Chondrocyte (in vitro differentiated cells): ENCODE results near the gene ATF6. TPM values are rescaled to one million over a fixed set of nuclear protein-coding genes. Genes with fewer than 3 reads are reported as not detected.
A peak's percentile ranks its signal among the peaks of the same experiment; 100 is the strongest.

ENCODE experiments used
- DNase-seq: peaks from one replicate; pipeline ENCODE4 v3.0.0; 2021; ENCODE audit warnings: mixed read lengths, low spot score
- H3K27ac Mint-ChIP-seq: one replicate; pipeline ENCODE4 v1.8.0; 2021; ENCODE audit warnings: mild to moderate bottlenecking, moderate library complexity, mixed read lengths; ENCODE audit not compliant: unreplicated experiment
- H3K27me3 Mint-ChIP-seq: 2 replicates; pipeline ENCODE4 v1.8.0; 2021; ENCODE audit warnings: low read depth, mixed read lengths
- H3K36me3 Mint-ChIP-seq: 2 replicates; pipeline ENCODE4 v1.8.0; 2021; ENCODE audit warnings: low read depth, mixed read lengths
- H3K4me1 Mint-ChIP-seq: 2 replicates; pipeline ENCODE4 v1.8.0; 2021; ENCODE audit warnings: low read depth, mild to moderate bottlenecking, mixed read lengths
- H3K4me3 Mint-ChIP-seq: one replicate; pipeline ENCODE4 v1.8.0; 2021; ENCODE audit warnings: mild to moderate bottlenecking, moderate library complexity, mixed read lengths; ENCODE audit not compliant: unreplicated experiment
- H3K9me3 Mint-ChIP-seq: 2 replicates; pipeline ENCODE4 v1.8.0; 2021; ENCODE audit warnings: low read depth, mixed read lengths
- total RNA-seq: library from RNA; stranded (reverse); gene quantifications from 3 replicates; pipeline ENCODE4 v1.2.1, GENCODE V29; 2021
- TF ChIP-seq, protein P1 (sequence below): fragments of 200-600 bp; sonication (generic); IDR thresholded peaks from 2 replicates; pipeline ENCODE4 v1.5.0; 2021; ENCODE audit warnings: antibody characterized with exemption, mild to moderate bottlenecking, moderate library complexity

Gene ATF6
- total RNA-seq, 1 donor from 2014 or later: 29.1 TPM

DNA sequence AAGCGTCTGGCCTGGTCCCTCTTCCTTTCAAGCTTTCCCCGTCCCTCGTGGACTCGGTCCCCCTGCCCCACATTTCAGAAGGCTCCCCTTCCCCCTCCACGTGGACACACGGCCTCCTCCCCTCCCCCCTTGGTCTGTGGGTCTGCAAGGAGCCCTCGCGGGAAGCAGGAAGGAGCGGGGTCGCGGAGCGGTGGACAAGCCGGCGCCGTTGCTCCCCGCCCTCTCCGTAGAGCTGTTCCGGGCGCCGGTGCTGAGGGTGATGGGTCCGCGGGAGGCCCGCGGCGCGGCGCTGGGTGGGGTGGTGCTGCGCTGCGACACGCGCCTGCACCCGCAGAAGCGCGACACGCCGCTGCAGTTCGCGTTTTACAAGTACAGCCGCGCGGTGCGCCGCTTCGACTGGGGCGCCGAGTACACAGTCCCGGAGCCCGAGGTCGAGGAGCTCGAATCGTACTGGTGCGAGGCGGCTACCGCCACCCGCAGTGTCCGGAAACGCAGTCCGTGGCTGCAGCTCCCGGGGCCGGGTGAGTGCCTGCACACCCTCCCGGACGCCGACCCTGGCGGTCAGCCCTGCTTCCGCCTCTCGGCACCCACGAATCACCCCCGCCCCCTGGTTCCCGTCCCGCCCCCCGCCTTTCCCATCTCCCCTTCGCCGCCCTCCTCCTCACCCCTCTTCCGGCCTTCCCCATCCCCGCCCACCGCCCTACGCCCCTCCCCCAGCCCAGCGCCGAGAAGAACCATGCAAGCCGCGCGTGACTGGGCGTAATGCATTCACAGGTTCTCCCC, 39.5 kb upstream of the ATF6 start:
- Mint-ChIP-seq H3K27ac (no peak overlapping the region), H3K4me3 (peak overlapping the region; percentile 81), H3K9me3 (no peaks in the 10 kb centered on the region), H3K4me1 (peaks cover 13% of the 10 kb centered on the region), H3K27me3 (peaks cover 8% of the 10 kb centered on the region), H3K36me3 (no peaks in the 10 kb centered on the region)
- TF ChIP-seq, protein P1, sequence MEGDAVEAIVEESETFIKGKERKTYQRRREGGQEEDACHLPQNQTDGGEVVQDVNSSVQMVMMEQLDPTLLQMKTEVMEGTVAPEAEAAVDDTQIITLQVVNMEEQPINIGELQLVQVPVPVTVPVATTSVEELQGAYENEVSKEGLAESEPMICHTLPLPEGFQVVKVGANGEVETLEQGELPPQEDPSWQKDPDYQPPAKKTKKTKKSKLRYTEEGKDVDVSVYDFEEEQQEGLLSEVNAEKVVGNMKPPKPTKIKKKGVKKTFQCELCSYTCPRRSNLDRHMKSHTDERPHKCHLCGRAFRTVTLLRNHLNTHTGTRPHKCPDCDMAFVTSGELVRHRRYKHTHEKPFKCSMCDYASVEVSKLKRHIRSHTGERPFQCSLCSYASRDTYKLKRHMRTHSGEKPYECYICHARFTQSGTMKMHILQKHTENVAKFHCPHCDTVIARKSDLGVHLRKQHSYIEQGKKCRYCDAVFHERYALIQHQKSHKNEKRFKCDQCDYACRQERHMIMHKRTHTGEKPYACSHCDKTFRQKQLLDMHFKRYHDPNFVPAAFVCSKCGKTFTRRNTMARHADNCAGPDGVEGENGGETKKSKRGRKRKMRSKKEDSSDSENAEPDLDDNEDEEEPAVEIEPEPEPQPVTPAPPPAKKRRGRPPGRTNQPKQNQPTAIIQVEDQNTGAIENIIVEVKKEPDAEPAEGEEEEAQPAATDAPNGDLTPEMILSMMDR: no peak
- DNase-seq: peak; percentile 93

DNA sequence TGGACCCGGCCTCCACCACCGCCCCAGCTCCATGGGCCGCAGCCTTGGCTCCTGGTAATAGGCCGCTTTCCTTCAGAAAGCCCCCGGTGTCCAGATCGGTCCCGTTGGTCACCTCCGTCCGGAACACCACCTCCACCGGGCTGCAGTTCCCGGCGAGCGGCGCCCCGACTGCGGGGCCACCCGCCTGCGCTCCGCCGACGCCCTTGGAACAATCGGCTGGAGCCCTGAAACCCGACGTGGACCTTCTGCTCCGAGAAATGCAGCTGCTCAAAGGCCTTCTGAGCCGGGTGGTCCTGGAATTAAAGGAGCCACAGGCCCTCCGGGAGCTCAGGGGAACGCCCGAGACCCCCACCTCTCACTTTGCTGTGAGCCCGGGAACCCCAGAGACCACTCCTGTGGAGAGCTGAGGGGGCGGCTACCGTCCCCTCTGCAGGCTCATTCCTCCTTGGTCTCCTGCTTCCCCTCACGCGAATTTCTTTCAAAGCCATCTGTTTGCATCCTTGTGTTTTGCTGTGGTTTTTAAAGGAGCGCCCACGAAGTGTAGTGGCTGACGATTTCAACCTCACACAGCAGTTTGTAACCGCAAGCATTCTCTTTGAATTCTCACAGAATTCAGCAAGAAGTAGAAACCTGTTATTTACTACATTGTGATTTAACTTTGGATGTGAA, 38.7 kb upstream of the ATF6 start:
- peaks cover 11% of the 10 kb centered on the region for H3K27me3 Mint-ChIP-seq
- H3K4me3 Mint-ChIP-seq: peak overlapping the region; percentile 81
- DNase-seq: no peak

DNA sequence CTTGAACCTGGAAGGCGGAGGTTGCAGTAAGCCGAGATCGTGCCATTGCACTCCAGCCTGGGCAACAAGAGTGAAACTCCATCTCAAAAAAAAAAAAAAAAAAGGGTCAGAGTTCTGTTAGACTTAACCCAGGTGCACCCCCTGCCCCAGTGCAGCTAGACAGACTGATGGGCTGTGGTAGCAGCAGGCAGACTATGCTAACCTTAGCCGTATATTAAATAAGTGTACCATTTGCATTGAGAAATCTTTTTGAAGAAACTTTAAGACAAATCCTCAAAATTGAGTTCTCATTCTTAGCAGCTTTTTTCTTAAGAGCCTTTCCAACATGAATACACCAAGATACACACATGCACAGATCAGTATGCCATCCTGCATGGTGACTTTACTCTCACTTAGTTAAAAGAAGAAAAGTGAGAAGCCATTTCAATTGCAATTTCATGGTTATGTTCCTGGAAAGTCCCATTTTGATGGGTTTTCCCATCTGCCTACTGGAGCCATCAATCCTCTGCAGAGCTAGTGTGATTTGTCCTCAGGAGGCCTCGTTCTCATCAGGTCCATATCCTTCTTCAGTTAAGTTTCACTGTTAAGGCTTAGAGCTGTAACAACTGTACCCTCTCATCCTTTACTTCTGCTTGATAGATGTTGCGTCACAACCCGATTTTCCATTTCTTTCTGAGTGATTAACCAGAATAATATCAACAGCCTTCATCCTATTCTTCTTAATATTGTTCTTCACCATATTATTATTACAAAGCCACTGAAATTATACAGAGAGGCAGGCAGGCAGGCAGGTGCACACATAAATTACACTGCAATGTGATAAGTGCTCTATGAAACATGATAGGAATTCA, 37.5 kb upstream of the ATF6 start:
- H3K4me1 Mint-ChIP-seq: peaks cover 8% of the 10 kb centered on the region
- no peak overlapping the region for H3K27ac Mint-ChIP-seq

More for the DNA sequence above, 38.7 kb upstream of the ATF6 start:
- Mint-ChIP-seq H3K27ac (peak overlapping the region; percentile 65), H3K4me1 (peaks cover 8% of the 10 kb centered on the region), H3K9me3 (no peaks in the 10 kb centered on the region), H3K36me3 (no peaks in the 10 kb centered on the region)
- TF ChIP-seq, protein P1: no peak

DNA sequence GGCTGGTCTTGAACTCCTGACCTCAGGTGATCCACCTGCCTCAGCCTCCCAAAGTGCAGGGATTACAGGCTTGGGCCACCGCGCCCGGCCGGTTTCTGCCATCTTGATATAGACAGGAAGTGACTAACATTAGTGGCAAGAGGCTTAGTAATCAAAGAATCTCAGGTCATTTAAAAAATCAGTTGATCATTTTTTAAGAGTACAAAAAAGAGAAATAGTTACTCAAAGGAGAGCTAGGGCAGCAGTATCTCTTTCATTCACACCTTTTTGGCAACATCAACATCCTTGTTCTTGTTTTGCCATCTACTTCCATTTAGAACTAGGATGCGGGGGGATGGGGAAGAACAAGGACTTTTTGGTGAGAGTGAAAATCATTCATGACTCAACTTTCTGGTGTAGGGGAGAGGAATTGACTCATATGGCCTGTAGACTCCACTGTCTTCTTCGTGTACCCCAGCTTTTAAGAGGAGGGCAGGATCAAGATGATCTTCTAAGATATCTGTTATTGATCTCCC, 36.0 kb upstream of the ATF6 start:
- Mint-ChIP-seq H3K36me3 (no peaks in the 10 kb centered on the region), H3K4me3 (no peak overlapping the region), H3K27me3 (peaks cover 19% of the 10 kb centered on the region), H3K4me1 (peaks cover 8% of the 10 kb centered on the region), H3K9me3 (no peaks in the 10 kb centered on the region), H3K27ac (no peak overlapping the region)
- TF ChIP-seq, protein P1: no peak
- DNase-seq: no peak

More for the DNA sequence above, 37.5 kb upstream of the ATF6 start:
- TF ChIP-seq, protein P1: no peak
- H3K27me3 Mint-ChIP-seq: peaks cover 16% of the 10 kb centered on the region
- H3K4me3 Mint-ChIP-seq: no peak overlapping the region
- no peaks in the 10 kb centered on the region for H3K9me3 Mint-ChIP-seq
- no peak for DNase-seq
- no peaks in the 10 kb centered on the region for H3K36me3 Mint-ChIP-seq

DNA sequence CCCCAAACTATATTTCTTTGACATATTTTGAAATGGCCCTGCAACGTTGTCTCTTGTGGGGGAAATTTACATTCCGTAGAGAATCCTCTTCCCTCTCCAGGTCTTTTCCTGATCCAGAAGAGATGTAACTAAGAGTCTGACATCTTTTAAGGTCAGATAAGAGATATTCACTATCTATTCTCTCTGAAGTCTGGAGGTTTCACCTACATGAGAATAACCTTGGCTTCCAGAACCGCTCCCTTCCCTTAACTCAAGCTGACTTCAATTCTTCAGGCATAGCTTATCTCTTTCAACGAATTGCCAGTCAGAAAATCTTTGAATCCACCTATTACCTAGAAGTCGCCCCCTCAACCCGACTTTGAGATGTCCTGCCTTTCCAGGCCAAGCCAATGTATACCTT, 34.9 kb upstream of the ATF6 start:
- Mint-ChIP-seq H3K36me3 (no peaks in the 10 kb centered on the region), H3K9me3 (no peaks in the 10 kb centered on the region), H3K27ac (no peak overlapping the region), H3K4me1 (no peaks in the 10 kb centered on the region), H3K27me3 (peaks cover 25% of the 10 kb centered on the region), H3K4me3 (no peak overlapping the region)
- no peak for DNase-seq
- TF ChIP-seq, protein P1: no peak
